PFSK-1 (cell line): Measurements from ENCODE around the gene SLC9A3.

Source experiments
- FOXP2 ChIP-seq: optimal IDR thresholded peaks from 2 replicates; pipeline ENCODE3; 2011; ENCODE audit warnings: borderline replicate concordance, control low read depth, inconsistent platforms; ENCODE audit not compliant: insufficient read depth; ENCODE audit errors: extremely low read length, extremely low read depth
- SIN3A ChIP-seq: IDR thresholded peaks from 2 replicates; pipeline ENCODE4 v1.6.1; 2012; ENCODE audit warnings: mild to moderate bottlenecking, low read length, moderate library complexity, borderline replicate concordance; ENCODE audit not compliant: insufficient read depth

GRCh38 chr5:528629-529511, 4.6 kb upstream of the SLC9A3 start:
- TF ChIP-seq FOXP2 (no peak), SIN3A (no peak)
